Peyer's patch (tissue), 4 donors: ENCODE measurements around the gene SMTN. TPM values are rescaled to one million over a fixed set of nuclear protein-coding genes. Genes with fewer than 3 reads are reported as not detected.

Source experiments
- DNase-seq, 3 donors: peaks; one replicate each; pipeline ENCODE4 v3.0.0-alpha.2; 2017 to 2019
- H3K27ac ChIP-seq, 4 donors: fragments of 200-600 bp; sonication (generic); one replicate each; pipeline ENCODE4 v1.5.1; 2016 to 2019
- H3K27me3 ChIP-seq, 2 donors: fragments of 200-600 bp; sonication (generic); one replicate each; pipeline ENCODE4 v1.5.1; 2019
- H3K36me3 ChIP-seq, 3 donors: fragments of 200-600 bp; sonication (generic); one replicate each; pipeline ENCODE4 v1.5.1; 2016 to 2019
- H3K4me1 ChIP-seq, 4 donors: fragments of 200-600 bp; sonication (generic); one replicate each; pipeline ENCODE4 v1.5.1; 2016 to 2019
- H3K4me3 ChIP-seq, 4 donors: fragments of 200-600 bp; sonication (generic); 1 replicate in 3 of 4; 2 replicates in 1 of 4; pipeline ENCODE4 v1.5.1; 2016 to 2019; ENCODE audit warnings: mild to moderate bottlenecking in 1 of 4
- H3K9me3 ChIP-seq, 4 donors: fragments of 200-600 bp; sonication (generic); one replicate each; pipeline ENCODE4 v1.5.1; 2016 to 2019; ENCODE audit warnings: mild to moderate bottlenecking in 1 of 4
- POLR2A ChIP-seq, 2 donors: fragments of 450-650 bp; IDR thresholded peaks; one replicate each; pipeline ENCODE4 v1.5.1; 2017; ENCODE audit warnings: antibody characterized with exemption in 2 of 2, mild to moderate bottlenecking in 2 of 2, moderate library complexity in 2 of 2
- total RNA-seq, 4 donors: library from RNA; depleted of rRNA; stranded (reverse); fragments of >200 nt; gene quantifications; one replicate each; pipeline ENCODE4 v1.1.0, GENCODE V29; 2016
- TF ChIP-seq, protein P1 (sequence below), 6 experiments: fragments of 450-650 bp in 4 of 6; fragments of 200-600 bp in 2 of 6; sonication (generic) in 1 of 6; IDR thresholded peaks; one replicate each; pipeline ENCODE4 v1.5.1; 2017 to 2019; ENCODE audit warnings: antibody characterized with exemption in 6 of 6, mild to moderate bottlenecking in 3 of 6, moderate library complexity in 1 of 6

The SMTN gene
- total RNA-seq, 4 donors from 2014 or later = 23.1 to 124 (median 75.9) TPM

- H3K4me1 ChIP-seq = peaks cover 0 to 14% (median 7%) of the 10 kb centered on the region in 4 donors
- TF ChIP-seq POLR2A (IDR thresholded peaks at IDR 0.05) = no peak
- TF ChIP-seq, protein P1, sequence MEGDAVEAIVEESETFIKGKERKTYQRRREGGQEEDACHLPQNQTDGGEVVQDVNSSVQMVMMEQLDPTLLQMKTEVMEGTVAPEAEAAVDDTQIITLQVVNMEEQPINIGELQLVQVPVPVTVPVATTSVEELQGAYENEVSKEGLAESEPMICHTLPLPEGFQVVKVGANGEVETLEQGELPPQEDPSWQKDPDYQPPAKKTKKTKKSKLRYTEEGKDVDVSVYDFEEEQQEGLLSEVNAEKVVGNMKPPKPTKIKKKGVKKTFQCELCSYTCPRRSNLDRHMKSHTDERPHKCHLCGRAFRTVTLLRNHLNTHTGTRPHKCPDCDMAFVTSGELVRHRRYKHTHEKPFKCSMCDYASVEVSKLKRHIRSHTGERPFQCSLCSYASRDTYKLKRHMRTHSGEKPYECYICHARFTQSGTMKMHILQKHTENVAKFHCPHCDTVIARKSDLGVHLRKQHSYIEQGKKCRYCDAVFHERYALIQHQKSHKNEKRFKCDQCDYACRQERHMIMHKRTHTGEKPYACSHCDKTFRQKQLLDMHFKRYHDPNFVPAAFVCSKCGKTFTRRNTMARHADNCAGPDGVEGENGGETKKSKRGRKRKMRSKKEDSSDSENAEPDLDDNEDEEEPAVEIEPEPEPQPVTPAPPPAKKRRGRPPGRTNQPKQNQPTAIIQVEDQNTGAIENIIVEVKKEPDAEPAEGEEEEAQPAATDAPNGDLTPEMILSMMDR (IDR thresholded peaks at IDR 0.05) = no peak
- H3K4me3 ChIP-seq = no peak overlapping the region
- H3K27ac ChIP-seq = no peak overlapping the region
- no peaks in the 10 kb centered on the region for H3K36me3 ChIP-seq
- no peak for DNase-seq
- no peaks in the 10 kb centered on the region for H3K27me3 ChIP-seq
- H3K9me3 ChIP-seq = no peaks in the 10 kb centered on the region
Measured at GRCh38 chr22:31120230-31120629, 39.1 kb downstream of the SMTN start.

DNA sequence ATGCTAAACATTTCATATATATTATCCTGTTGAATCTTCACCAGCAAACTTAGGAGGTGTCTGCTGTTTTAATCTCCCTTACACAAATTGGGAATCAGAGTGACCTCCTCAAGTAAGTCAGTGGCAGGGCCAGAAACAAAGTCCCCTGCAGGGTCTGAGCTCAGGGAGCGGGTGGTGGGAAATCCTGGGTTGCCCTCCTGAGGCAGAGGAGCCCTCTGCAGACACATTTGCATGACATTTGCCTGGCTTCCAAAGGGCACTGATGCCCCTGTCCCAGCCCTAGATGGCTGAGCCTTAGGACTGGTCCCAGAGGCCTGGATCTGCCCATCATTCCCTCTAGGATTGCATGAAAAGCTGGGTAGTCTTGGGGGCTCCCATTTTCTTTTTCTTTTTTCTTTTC lies 39.5 kb downstream of the SMTN start:
- no peak overlapping the region for H3K4me3 ChIP-seq
- no peak for DNase-seq
- TF ChIP-seq POLR2A (IDR thresholded peaks at IDR 0.05) = no peak
- TF ChIP-seq, protein P1 (IDR thresholded peaks at IDR 0.05) = no peak
- H3K27ac ChIP-seq = no peak overlapping the region
- no peaks in the 10 kb centered on the region for H3K27me3 ChIP-seq
- no peaks in the 10 kb centered on the region for H3K9me3 ChIP-seq
- H3K4me1 ChIP-seq = peaks cover 0 to 14% (median 7%) of the 10 kb centered on the region in 4 donors
- no peaks in the 10 kb centered on the region for H3K36me3 ChIP-seq

GRCh38 chr22:31121403-31121802 lies 40.3 kb downstream of the SMTN start:
- H3K36me3 ChIP-seq = no peaks in the 10 kb centered on the region
- H3K4me1 ChIP-seq = peaks cover 0 to 14% (median 7%) of the 10 kb centered on the region in 4 donors
- H3K4me3 ChIP-seq = no peak overlapping the region
- TF ChIP-seq POLR2A (IDR thresholded peaks at IDR 0.05) = no peak
- TF ChIP-seq, protein P1 (IDR thresholded peaks at IDR 0.05) = no peak
- H3K27ac ChIP-seq = peak overlapping the region in 3 of 4 donors; percentile 77 to 96 (median 91)
- DNase-seq = no peak
- H3K9me3 ChIP-seq = no peaks in the 10 kb centered on the region
- no peaks in the 10 kb centered on the region for H3K27me3 ChIP-seq

- H3K27ac ChIP-seq = peak overlapping the region in 3 of 4 donors; percentile 77 to 96 (median 91)
- DNase-seq = no peak
- H3K36me3 ChIP-seq = no peaks in the 10 kb centered on the region
Measured at GRCh38 chr22:31122196-31122531, 41.0 kb downstream of the SMTN start.

DNA sequence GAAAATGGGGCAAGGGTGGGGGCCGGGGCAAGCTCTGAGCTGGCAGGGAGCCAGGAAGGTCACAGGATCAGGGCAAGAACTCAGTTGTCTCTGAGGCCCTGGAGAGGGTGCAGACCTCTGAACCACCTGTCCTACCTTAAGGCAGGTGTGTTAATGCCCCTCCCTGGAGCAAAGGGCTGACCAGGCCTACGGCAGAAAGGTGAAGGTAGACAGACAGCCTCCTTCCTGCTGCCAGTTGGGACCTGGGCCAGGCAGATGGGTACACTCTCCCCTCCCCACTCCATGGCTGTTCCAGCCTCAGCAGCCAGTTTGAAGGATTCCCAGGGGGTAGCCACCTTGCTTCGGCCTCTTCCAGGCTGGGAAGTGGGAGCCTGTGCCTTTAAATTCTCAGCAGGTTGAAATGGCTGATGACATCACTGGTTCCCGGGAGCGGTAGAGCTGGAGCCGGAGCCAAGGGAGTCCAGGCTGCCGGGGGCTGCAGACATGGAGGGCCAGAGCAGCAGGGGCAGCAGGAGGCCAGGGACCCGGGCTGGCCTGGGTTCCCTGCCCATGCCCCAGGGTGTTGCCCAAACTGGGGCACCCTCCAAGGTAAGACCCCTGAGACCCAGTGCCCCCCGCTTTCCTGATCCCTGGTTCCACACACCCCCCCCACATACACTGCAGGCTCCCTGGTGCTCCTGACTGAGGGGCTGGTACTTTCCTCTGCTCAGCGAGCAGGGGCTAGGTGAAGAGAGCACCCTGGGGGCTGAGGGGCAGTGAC lies 41.6 kb downstream of the SMTN start, which contains the start of gene INPP5J:
Gene INPP5J, plus strand, starts transcription at position 435 of the 760 bp plus-strand sequence. Its CDS starts 49 bp downstream, at position 484.
- H3K27ac ChIP-seq = peak within 1 kb of the TSS in 3 of 4 donors; percentile 77 to 96 (median 91)
- peaks cover 0 to 14% (median 7%) of the 10 kb centered on the region in 4 donors for H3K4me1 ChIP-seq
- TF ChIP-seq POLR2A (IDR thresholded peaks at IDR 0.05) = peak; percentile 95 to 96
- TF ChIP-seq, protein P1 (IDR thresholded peaks at IDR 0.05) = no peak
- H3K4me3 ChIP-seq = peak within 1 kb of the TSS in 3 of 4 donors; percentile 32 to 79 (median 61)
- H3K9me3 ChIP-seq = no peaks in the 10 kb centered on the region
- H3K36me3 ChIP-seq = no peaks in the 10 kb centered on the region
- no peaks in the 10 kb centered on the region for H3K27me3 ChIP-seq
- peak in 2 of 3 donors; percentile 88 to 89 for DNase-seq

More at GRCh38 chr22:31122196-31122531, 41.0 kb downstream of the SMTN start:
- no peak for TF ChIP-seq POLR2A (IDR thresholded peaks at IDR 0.05)
- TF ChIP-seq, protein P1 (IDR thresholded peaks at IDR 0.05) = no peak
- H3K27me3 ChIP-seq = no peaks in the 10 kb centered on the region
- H3K4me3 ChIP-seq = peak overlapping the region in 2 of 4 donors; percentile 61 to 79
- peaks cover 0 to 14% (median 7%) of the 10 kb centered on the region in 4 donors for H3K4me1 ChIP-seq
- no peaks in the 10 kb centered on the region for H3K9me3 ChIP-seq
